ENCODE results near the gene BEND6.

Gene BEND6

GRCh38 chr6:56953597-56954402 lies 1.1 kb upstream of the BEND6 start:
- peak overlapping the region; percentile 92 for H3K4me3 ChIP-seq (ENCODE audit: low read length)
- DNase-seq (ENCODE audit: low read depth): no peak
- TF ChIP-seq, protein P1, sequence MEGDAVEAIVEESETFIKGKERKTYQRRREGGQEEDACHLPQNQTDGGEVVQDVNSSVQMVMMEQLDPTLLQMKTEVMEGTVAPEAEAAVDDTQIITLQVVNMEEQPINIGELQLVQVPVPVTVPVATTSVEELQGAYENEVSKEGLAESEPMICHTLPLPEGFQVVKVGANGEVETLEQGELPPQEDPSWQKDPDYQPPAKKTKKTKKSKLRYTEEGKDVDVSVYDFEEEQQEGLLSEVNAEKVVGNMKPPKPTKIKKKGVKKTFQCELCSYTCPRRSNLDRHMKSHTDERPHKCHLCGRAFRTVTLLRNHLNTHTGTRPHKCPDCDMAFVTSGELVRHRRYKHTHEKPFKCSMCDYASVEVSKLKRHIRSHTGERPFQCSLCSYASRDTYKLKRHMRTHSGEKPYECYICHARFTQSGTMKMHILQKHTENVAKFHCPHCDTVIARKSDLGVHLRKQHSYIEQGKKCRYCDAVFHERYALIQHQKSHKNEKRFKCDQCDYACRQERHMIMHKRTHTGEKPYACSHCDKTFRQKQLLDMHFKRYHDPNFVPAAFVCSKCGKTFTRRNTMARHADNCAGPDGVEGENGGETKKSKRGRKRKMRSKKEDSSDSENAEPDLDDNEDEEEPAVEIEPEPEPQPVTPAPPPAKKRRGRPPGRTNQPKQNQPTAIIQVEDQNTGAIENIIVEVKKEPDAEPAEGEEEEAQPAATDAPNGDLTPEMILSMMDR (conservative IDR thresholded peaks at IDR 0.05; ENCODE audit: low read length): no peak

GRCh38 chr6:56955171-56956155 lies 556 bp downstream of the BEND6 start:
- DNase-seq (ENCODE audit: low read depth): peak; percentile 91
- peak overlapping the region; percentile 92 for H3K4me3 ChIP-seq (ENCODE audit: low read length)
- TF ChIP-seq, protein P1 (conservative IDR thresholded peaks at IDR 0.05; ENCODE audit: low read length): peak; percentile 70

- DNase-seq (ENCODE audit: low read depth): no peak
- H3K4me3 ChIP-seq (ENCODE audit: low read length): peak overlapping the region; percentile 92
- TF ChIP-seq, protein P1 (conservative IDR thresholded peaks at IDR 0.05; ENCODE audit: low read length): peak; percentile 10; the same call in 1 of the 2 replicates
Measured at GRCh38 chr6:56956491-56956890, 1.6 kb downstream of the BEND6 start.

GRCh38 chr6:56957856-56958255 lies 2.9 kb downstream of the BEND6 start:
- DNase-seq (ENCODE audit: low read depth): no peak
- TF ChIP-seq, protein P1 (conservative IDR thresholded peaks at IDR 0.05; ENCODE audit: low read length): no peak

DNA sequence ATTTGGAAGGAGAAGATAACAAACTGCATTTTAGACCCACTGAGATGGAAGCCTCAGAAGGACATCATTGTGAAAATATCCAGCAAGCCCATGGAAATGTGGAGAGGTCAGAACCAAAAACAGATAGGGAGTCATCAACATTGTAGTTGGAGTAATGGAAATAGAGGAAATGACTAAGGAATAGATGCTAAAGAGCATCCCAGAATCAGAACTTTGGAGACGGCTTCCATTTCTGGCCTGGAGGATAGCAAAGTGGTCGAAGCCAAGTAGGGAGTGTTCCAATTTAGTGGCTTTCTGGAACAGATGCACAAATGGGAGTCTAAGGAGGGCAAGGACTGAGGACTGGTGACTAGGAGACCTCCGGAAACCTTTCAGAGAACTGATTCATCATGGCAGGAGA lies 3.6 kb downstream of the BEND6 start:
- DNase-seq (ENCODE audit: low read depth): no peak
- no peak overlapping the region for H3K4me3 ChIP-seq (ENCODE audit: low read length)
- TF ChIP-seq, protein P1 (conservative IDR thresholded peaks at IDR 0.05; ENCODE audit: low read length): no peak

More at GRCh38 chr6:56957856-56958255, 2.9 kb downstream of the BEND6 start:
- H3K4me3 ChIP-seq (ENCODE audit: low read length): no peak overlapping the region

GRCh38 chr6:56959094-56959493 lies 4.2 kb downstream of the BEND6 start:
- no peak overlapping the region for H3K4me3 ChIP-seq (ENCODE audit: low read length)
- DNase-seq (ENCODE audit: low read depth): no peak
- TF ChIP-seq, protein P1 (conservative IDR thresholded peaks at IDR 0.05; ENCODE audit: low read length): no peak
